GM23338 (cell line): Measurements from ENCODE around the gene TULP4. TPM values are rescaled to one million over a fixed set of nuclear protein-coding genes. Genes with fewer than 3 reads are reported as not detected.

Experiments
- ATAC-seq: fragments of 200-7000 bp; cut with Tn5 transposase; 3 replicates; pipeline ENCODE4 v1.9.1; 2020
- DNase-seq: peaks from one replicate; pipeline ENCODE4 v3.0.0-alpha.2; 2015; ENCODE audit warnings: low spot score
- H2AFZ ChIP-seq: fragments of 200-600 bp; sonication (generic); 2 replicates; pipeline ENCODE4 v1.8.0; 2016; ENCODE audit warnings: antibody characterized with exemption, mild to moderate bottlenecking, moderate library complexity
- H3F3A ChIP-seq: fragments of 200-600 bp; sonication (generic); replicated peaks from 2 replicates; pipeline ENCODE4 v1.8.0; 2017; ENCODE audit warnings: antibody characterized with exemption, mixed run types, low read depth
- H3K27ac ChIP-seq: fragments of 200-600 bp; sonication (generic); 2 replicates; pipeline ENCODE4 v1.6.1; 2016; ENCODE audit warnings: low read depth
- H3K27me3 ChIP-seq: fragments of 200-600 bp; sonication (generic); 2 replicates; pipeline ENCODE4 v1.8.0; 2016; ENCODE audit warnings: mild to moderate bottlenecking, mixed run types, moderate library complexity; ENCODE audit not compliant: insufficient read depth
- H3K36me3 ChIP-seq: fragments of 200-600 bp; sonication (generic); 2 replicates; pipeline ENCODE4 v1.8.0; 2016; ENCODE audit warnings: mild to moderate bottlenecking; ENCODE audit not compliant: insufficient read depth
- H3K4me1 ChIP-seq: fragments of 200-600 bp; sonication (generic); 2 replicates; pipeline ENCODE4 v1.8.0; 2016; ENCODE audit warnings: mild to moderate bottlenecking, moderate library complexity; ENCODE audit not compliant: insufficient read depth
- H3K4me2 ChIP-seq: fragments of 200-600 bp; sonication (generic); 2 replicates; pipeline ENCODE4 v1.7.1; 2017; ENCODE audit warnings: mixed run types
- H3K4me3 ChIP-seq: fragments of 200-600 bp; sonication (generic); 2 replicates; pipeline ENCODE4 v1.6.1; 2016; ENCODE audit warnings: mixed run types
- H3K79me2 ChIP-seq: fragments of 200-600 bp; sonication (generic); replicated peaks from 2 replicates; pipeline ENCODE4 v1.8.0; 2017; ENCODE audit warnings: mild to moderate bottlenecking; ENCODE audit not compliant: insufficient read depth
- H3K9me2 ChIP-seq: fragments of 200-600 bp; sonication (generic); 2 replicates; pipeline ENCODE4 v1.8.0; 2017; ENCODE audit not compliant: insufficient read depth
- H4K20me1 ChIP-seq: fragments of 200-600 bp; sonication (generic); replicated peaks from 2 replicates; pipeline ENCODE4 v1.8.0; 2017; ENCODE audit warnings: mild to moderate bottlenecking; ENCODE audit not compliant: insufficient read depth
- H3K27ac Mint-ChIP-seq: 2 replicates; pipeline ENCODE4 v1.8.0; 2020; ENCODE audit warnings: inconsistent platforms, mild to moderate bottlenecking, moderate library complexity, mixed read lengths
- H3K27me3 Mint-ChIP-seq: 3 replicates; pipeline ENCODE4 v1.8.0; 2022; ENCODE audit warnings: low read depth, mild to moderate bottlenecking, moderate library complexity, mixed read lengths, inconsistent platforms; ENCODE audit not compliant: insufficient read depth, poor library complexity
- H3K36me3 Mint-ChIP-seq: 3 replicates; pipeline ENCODE4 v1.8.0; 2021; ENCODE audit warnings: low read depth, mild to moderate bottlenecking, inconsistent platforms, moderate library complexity, mixed read lengths
- H3K4me1 Mint-ChIP-seq: 3 replicates; pipeline ENCODE4 v1.8.0; 2020; ENCODE audit warnings: mild to moderate bottlenecking, inconsistent platforms, mixed read lengths
- H3K4me3 Mint-ChIP-seq: 3 replicates; pipeline ENCODE4 v1.8.0; 2021; ENCODE audit warnings: moderate library complexity, mild to moderate bottlenecking, inconsistent platforms, mixed read lengths
- H3K9me3 Mint-ChIP-seq: 3 replicates; pipeline ENCODE4 v1.8.0; 2020; ENCODE audit warnings: moderate library complexity, mild to moderate bottlenecking, inconsistent platforms, mixed read lengths
- CREB1 ChIP-seq: fragments of 250-450 bp; sonication (Bioruptor Pico); IDR thresholded peaks from 2 replicates; pipeline ENCODE4 v1.5.0; 2020; ENCODE audit warnings: low read depth, mild to moderate bottlenecking, moderate library complexity
- CTCF ChIP-seq, 2 experiments: fragments of 200-600 bp in 1 of 2; sonication (generic) in 1 of 2; conservative IDR thresholded peaks; 2 replicates each; pipeline versions ENCODE4 v1.5.1 to v1.6.1; 2016 to 2017; ENCODE audit warnings: antibody characterized with exemption in 2 of 2, low read depth in 2 of 2, mild to moderate bottlenecking in 2 of 2, moderate library complexity in 1 of 2
- ETS1 ChIP-seq: IDR thresholded peaks from 2 replicates; pipeline ENCODE4 v1.6.1; 2016; ENCODE audit warnings: antibody characterized with exemption
- EZH2phosphoT487 ChIP-seq: fragments of 200-600 bp; sonication (generic); IDR thresholded peaks from one replicate; pipeline ENCODE4 v1.8.1; 2018; ENCODE audit warnings: antibody characterized with exemption; ENCODE audit not compliant: unreplicated experiment
- NANOG ChIP-seq: IDR thresholded peaks from 2 replicates; pipeline ENCODE4 v1.6.1; 2016; ENCODE audit warnings: antibody characterized with exemption, borderline replicate concordance
- POLR2AphosphoS5 ChIP-seq: IDR thresholded peaks from 2 replicates; pipeline ENCODE4 v1.6.1; 2016; ENCODE audit warnings: antibody characterized with exemption, low read depth
- ZNF114 ChIP-seq: fragments of 250-450 bp; sonication (Bioruptor Pico); IDR thresholded peaks from 2 replicates; pipeline ENCODE4 v1.5.0; 2020; ENCODE audit warnings: mild to moderate bottlenecking, moderate library complexity
- ZNF331 ChIP-seq: fragments of 250-450 bp; sonication (Bioruptor Pico); IDR thresholded peaks from 2 replicates; pipeline ENCODE4 v1.5.0; 2020; ENCODE audit warnings: low read depth, mild to moderate bottlenecking, moderate library complexity
- ZNF462 ChIP-seq: fragments of 250-450 bp; sonication (Bioruptor Pico); IDR thresholded peaks from 2 replicates; pipeline ENCODE4 v1.5.0; 2020; ENCODE audit warnings: mild to moderate bottlenecking, moderate library complexity
- polyA plus RNA-seq: library from polyadenylated mRNA; unstranded; fragments of >200 nt; fragmentation: Nextera tagmentation; extraction: Ambion mirVana; gene quantifications from 2 replicates; pipeline ENCODE4 v1.2.1, GENCODE V29; 2016
- total RNA-seq: library from RNA; depleted of rRNA; stranded (reverse); fragments of >200 nt; shearing (Covaris generic); gene quantifications from 2 replicates; pipeline ENCODE4 v1.2.3, GENCODE V29; 2014

The TULP4 gene
- total and polyA plus RNA-seq, 2 experiments from 2014 or later: 31.2 to 50.2 TPM

GRCh38 chr6:158518191-158519127, 206.2 kb downstream of the TULP4 start:
- Histone ChIP-seq H3K4me1 (peaks cover 6% of the 10 kb centered on the region; the same call in 1 of the 2 replicates), H3K36me3 (no peaks in the 10 kb centered on the region), H3K9me2 (no peaks in the 10 kb centered on the region), H3K4me2 (peak overlapping the region; percentile 69), H2AFZ (peak overlapping the region; percentile 74), H3K27ac (no peak overlapping the region), H3K79me2 (no peaks in the 10 kb centered on the region), H3F3A (0 out of 2 replicates have a peak, but pooled peaks cover 7% of the 10 kb centered on the region), H3K4me3 (peak overlapping the region; percentile 48), H4K20me1 (no peaks in the 10 kb centered on the region), H3K27me3 (peaks cover 19% of the 10 kb centered on the region)
- Mint-ChIP-seq H3K4me3 (peak overlapping the region; percentile 67), H3K9me3 (no peaks in the 10 kb centered on the region), H3K36me3 (no peaks in the 10 kb centered on the region; the same call in 2 of the 3 replicates), H3K4me1 (peaks cover 23% of the 10 kb centered on the region), H3K27me3 (peaks cover 34% of the 10 kb centered on the region), H3K27ac (0 out of 2 replicates have a peak overlapping the region, but pooled peaks have one; percentile 11)
- TF ChIP-seq ZNF462 (CRISPR knock-in tag) (no peak), NANOG (no peak), ZNF331 (no peak), CTCF (conservative IDR thresholded peaks at IDR 0.05; ENCODE audit: low read depth in 2 of 2) (peak; percentile 73 to 81), ZNF114 (CRISPR knock-in tag) (no peak), ETS1 (no peak), EZH2phosphoT487 (no peak), POLR2AphosphoS5 (peak; percentile 37; the same call in 1 of the 2 replicates), CREB1 (CRISPR knock-in tag) (no peak)
- peak; percentile 82 for ATAC-seq
- peak; percentile 95 for DNase-seq
